GM06990 (cell line): Measurements from ENCODE around the gene HMOX1.

Experiments used
- DNase-seq: peaks from one replicate; pipeline ENCODE4 v3.0.0-alpha.2; 2011; ENCODE audit not compliant: insufficient read length; ENCODE audit errors: extremely low read depth
- H3K27me3 ChIP-seq: replicated peaks from 2 replicates; pipeline ENCODE4 v1.6.0; 2011; ENCODE audit warnings: low read length; ENCODE audit not compliant: control insufficient read depth, insufficient read depth
- H3K36me3 ChIP-seq: 2 replicates; pipeline ENCODE4 v1.5.1; 2011; ENCODE audit warnings: low read length; ENCODE audit not compliant: control insufficient read depth, insufficient read depth
- H3K4me3 ChIP-seq: replicated peaks from 2 replicates; pipeline ENCODE4 v1.5.1; 2011; ENCODE audit warnings: low read depth, mild to moderate bottlenecking, control low read depth, low read length
- TF ChIP-seq, protein P1 (sequence below): IDR thresholded peaks from 2 replicates; pipeline ENCODE4 v1.5.1; 2011; ENCODE audit warnings: low read length, control low read depth, mild to moderate bottlenecking, inconsistent platforms; ENCODE audit not compliant: insufficient read depth, poor library complexity, severe bottlenecking

HMOX1 gene

DNA sequence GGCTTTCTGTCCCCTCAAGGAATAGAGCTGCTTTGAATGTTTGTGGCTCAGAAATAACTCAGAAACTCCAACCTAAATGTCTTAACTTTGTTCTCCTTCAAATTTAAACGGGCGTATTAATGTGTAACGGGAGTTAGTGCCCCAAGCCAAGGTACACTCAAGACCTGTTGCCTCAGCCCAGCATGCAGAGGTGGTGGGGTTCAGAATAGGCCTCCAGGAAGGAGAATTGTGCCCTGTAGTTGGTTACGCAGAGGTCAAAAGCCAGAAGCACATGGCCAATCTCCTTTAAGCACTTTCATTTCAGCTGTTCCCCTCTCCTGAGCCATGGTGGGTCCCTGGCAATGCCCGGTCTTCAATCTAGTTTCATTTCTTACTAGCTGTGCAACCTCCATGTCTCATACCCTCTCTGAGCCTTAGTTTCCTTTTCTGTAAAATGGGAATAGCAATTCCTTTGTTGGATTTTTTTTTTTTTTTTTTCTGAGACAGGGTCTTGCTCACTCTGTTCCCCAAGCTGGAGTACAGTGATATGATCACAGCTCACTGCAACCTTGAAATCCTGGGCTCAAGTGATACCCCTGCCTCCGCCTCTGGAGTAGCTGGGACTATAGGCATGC, 4.2 kb downstream of the HMOX1 start:
- DNase-seq: no peak
- peaks cover 4% of the 10 kb centered on the region for H3K36me3 ChIP-seq
- H3K27me3 ChIP-seq: no peaks in the 10 kb centered on the region
- TF ChIP-seq, protein P1, sequence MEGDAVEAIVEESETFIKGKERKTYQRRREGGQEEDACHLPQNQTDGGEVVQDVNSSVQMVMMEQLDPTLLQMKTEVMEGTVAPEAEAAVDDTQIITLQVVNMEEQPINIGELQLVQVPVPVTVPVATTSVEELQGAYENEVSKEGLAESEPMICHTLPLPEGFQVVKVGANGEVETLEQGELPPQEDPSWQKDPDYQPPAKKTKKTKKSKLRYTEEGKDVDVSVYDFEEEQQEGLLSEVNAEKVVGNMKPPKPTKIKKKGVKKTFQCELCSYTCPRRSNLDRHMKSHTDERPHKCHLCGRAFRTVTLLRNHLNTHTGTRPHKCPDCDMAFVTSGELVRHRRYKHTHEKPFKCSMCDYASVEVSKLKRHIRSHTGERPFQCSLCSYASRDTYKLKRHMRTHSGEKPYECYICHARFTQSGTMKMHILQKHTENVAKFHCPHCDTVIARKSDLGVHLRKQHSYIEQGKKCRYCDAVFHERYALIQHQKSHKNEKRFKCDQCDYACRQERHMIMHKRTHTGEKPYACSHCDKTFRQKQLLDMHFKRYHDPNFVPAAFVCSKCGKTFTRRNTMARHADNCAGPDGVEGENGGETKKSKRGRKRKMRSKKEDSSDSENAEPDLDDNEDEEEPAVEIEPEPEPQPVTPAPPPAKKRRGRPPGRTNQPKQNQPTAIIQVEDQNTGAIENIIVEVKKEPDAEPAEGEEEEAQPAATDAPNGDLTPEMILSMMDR: no peak
- H3K4me3 ChIP-seq: no peak overlapping the region

DNA sequence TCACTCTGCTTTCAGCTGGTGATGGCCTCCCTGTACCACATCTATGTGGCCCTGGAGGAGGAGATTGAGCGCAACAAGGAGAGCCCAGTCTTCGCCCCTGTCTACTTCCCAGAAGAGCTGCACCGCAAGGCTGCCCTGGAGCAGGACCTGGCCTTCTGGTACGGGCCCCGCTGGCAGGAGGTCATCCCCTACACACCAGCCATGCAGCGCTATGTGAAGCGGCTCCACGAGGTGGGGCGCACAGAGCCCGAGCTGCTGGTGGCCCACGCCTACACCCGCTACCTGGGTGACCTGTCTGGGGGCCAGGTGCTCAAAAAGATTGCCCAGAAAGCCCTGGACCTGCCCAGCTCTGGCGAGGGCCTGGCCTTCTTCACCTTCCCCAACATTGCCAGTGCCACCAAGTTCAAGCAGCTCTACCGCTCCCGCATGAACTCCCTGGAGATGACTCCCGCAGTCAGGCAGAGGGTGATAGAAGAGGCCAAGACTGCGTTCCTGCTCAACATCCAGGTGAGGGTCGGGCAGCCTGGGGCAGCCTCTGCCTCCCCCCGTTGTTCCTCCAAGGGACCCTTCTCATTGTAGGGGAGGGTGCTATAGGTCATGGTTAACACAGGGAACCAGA, 5.9 kb downstream of the HMOX1 start:
- H3K27me3 ChIP-seq: no peaks in the 10 kb centered on the region
- peaks cover 4% of the 10 kb centered on the region for H3K36me3 ChIP-seq
- no peak for DNase-seq
- H3K4me3 ChIP-seq: no peak overlapping the region
- TF ChIP-seq, protein P1: no peak

DNA sequence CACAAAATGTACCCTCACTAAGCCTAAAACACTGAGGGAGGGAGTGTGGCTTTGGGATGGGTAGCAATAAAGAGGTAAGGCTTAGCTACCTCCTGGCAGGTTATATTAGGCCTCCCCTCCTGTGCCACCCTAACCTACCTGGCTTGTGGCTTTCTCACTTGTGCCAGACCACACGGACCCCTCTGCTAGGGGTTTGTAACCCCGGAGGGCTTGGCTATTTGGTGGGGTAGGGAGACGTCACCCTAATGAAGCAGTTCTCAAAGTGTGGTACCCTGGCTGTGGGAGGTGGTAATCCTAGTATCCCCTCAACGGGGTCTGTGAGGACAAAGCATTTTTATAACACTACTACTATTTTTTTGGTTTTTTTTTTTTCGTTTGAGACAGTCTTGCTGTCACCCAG, 10.0 kb downstream of the HMOX1 start:
- Histone ChIP-seq H3K4me3 (no peak overlapping the region), H3K36me3 (peaks cover 2% of the 10 kb centered on the region), H3K27me3 (no peaks in the 10 kb centered on the region)
- no peak for DNase-seq
- TF ChIP-seq, protein P1: no peak

DNA sequence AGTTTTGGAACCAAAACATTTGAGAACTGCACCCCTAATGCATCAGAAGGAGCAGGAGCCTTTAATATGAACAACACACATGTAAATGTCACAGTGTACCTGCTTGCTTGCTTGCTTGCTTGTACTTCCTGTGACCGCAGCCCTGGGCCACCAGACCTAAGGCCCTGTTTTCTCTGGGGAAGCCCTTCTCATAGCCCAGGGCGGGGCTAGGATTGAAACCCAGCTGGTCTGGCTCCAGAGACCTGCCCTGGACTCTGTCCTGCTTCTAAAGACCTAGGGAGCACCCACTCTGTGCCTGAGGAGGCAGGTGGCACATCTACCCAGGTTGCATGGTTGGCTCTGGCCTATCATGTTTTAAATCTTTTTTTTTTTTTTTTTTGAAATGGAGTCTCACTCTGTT, 11.5 kb downstream of the HMOX1 start:
- TF ChIP-seq, protein P1: no peak
- no peaks in the 10 kb centered on the region for H3K27me3 ChIP-seq
- no peaks in the 10 kb centered on the region; the same call in 1 of the 2 replicates for H3K36me3 ChIP-seq
- DNase-seq: no peak
- no peak overlapping the region for H3K4me3 ChIP-seq

DNA sequence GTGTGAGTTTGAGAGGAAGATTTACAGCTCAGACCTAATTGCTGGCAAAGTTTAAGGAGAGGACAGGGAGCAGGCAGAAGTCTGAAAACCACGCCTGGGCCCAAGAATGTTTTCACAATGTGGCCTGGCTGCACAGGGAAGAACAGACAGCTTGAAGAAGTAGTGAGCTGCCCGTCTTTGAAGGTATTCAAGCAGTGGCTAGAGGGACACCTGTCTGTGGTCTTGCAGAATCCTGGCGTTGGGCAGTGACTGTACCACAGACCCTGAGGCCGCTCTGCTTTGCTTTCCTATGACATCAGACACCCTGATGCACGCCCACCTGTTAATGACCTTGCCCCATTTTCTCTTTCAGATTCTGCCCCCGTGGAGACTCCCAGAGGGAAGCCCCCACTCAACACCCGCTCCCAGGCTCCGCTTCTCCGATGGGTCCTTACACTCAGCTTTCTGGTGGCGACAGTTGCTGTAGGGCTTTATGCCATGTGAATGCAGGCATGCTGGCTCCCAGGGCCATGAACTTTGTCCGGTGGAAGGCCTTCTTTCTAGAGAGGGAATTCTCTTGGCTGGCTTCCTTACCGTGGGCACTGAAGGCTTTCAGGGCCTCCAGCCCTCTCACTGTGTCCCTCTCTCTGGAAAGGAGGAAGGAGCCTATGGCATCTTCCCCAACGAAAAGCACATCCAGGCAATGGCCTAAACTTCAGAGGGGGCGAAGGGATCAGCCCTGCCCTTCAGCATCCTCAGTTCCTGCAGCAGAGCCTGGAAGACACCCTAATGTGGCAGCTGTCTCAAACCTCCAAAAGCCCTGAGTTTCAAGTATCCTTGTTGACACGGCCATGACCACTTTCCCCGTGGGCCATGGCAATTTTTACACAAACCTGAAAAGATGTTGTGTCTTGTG, 12.5 kb downstream of the HMOX1 start:
- no peak for DNase-seq
- TF ChIP-seq, protein P1: no peak
- no peaks in the 10 kb centered on the region; the same call in 1 of the 2 replicates for H3K36me3 ChIP-seq
- H3K27me3 ChIP-seq: no peaks in the 10 kb centered on the region
- no peak overlapping the region for H3K4me3 ChIP-seq
